GM19452 (cell line): Measurements from ENCODE around the gene SPRYD3.

Experiments used
- ATAC-seq: cut with Tn5 transposase; IDR thresholded peaks from one replicate; pipeline ENCODE4 v1.9.1; 2021; ENCODE audit not compliant: unreplicated experiment

SPRYD3 gene

DNA sequence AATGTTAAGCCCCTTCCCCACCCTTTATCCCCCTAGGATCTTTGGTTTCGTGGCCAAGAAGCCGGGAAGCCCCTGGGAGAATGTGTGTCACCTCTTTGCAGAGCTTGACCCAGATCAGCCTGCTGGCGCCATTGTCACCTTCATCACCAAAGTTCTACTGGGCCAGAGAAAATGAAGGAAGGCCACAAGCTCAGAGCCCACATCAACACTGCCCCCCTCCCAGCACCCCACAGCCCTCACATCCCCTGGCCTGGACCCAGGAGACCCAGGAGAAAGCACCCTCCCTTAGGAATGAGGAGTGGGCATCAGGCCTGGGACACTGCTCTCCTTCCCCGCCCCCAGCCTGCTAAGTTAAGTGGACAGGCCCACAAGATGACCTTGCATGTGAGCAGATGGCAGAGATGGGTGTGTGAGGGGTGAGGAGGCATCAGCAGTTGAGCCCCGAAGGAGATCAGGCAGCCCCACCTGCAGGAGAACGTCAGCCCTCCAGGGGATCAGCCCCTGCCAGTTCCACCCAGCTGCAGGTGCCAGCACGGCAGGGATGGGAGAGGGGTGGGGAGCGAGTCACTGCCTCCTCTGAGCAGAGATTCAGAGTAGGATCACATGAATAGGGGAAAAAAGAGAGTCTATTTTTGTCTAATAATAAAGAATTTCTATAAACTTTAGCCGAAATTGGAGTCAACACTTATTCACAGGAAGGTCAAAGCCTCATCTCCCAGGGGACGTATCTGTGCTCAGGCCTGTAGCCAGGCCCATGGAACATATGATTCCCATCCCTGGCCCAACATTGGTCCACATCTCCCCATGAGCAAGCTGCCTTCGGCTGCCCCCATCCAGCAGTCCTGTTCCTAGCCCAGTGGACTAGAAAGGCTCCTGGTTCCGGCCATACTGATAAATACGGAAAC, 15.2 kb downstream of the SPRYD3 start:
- ATAC-seq, result no peak

GRCh38 chr12:53062977-53063707, 16.0 kb downstream of the SPRYD3 start:
- no peak for ATAC-seq

DNA sequence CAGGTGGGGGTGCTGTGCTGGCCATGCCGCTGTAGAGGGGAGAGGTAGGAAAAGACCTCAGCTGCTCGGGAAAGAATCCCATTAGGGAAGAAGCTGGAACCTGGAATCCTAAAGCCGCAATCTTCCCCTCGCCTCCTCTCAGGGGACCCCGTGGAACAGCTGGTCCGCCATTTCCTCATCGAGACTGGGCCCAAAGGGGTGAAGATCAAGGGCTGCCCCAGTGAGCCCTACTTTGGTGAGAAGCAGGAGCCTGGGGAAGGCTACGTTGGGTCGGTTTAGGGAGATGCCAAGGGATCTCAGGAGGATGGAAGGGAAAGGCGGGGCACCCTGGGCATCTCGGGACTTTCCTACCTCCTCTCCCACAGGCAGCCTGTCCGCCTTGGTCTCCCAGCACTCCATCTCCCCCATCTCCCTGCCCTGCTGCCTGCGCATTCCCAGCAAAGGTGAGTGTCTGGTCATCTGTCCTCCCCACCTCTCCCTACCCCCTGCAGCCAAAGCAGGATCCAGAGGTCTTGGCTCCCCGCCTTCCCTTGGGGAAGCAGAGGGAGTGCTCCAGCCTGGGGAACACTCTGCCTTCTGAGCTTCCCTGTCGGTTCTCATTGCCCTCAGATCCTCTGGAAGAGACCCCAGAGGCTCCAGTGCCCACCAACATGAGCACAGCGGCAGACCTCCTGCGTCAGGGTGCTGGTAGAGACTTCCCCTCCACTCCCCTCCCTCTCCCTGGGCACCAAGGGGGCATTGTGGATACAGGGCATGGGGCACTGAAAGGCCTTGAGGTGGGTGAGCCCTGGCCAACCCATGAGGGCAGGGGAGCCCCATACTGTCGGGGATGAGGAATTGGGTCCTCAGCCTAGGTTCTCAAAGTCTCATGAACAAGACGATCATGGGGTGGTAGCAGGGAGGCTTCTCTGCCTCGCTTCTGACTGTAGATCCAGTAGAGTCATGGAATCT, 16.9 kb downstream of the SPRYD3 start:
- no peak for ATAC-seq

DNA sequence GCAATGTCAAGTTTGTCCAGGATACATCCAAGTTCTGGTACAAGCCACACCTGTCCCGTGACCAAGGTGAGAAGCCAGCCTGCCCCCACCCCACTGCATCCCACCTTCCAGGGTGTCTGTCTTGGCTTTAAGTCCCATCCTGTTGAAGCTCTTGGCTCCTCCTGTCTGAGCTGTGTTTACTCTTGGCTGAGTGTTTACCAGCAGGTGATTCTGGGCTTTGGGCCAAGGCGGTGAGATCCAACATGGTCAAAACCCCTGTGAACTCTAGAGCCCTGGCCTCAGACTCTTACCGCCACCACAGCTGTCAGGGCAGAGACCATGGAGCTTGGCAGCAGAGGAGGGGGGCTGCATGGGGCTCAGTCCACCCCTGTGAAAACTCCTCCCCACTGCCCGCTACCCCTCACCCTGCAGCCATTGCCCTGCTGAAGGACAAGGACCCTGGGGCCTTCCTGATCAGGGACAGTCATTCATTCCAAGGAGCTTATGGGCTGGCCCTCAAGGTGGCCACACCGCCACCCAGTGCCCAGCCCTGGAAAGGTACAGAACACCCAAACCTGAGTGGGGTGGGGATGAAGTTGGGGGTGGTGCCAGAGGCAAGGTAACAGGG, 17.7 kb downstream of the SPRYD3 start:
- no peak for ATAC-seq

DNA sequence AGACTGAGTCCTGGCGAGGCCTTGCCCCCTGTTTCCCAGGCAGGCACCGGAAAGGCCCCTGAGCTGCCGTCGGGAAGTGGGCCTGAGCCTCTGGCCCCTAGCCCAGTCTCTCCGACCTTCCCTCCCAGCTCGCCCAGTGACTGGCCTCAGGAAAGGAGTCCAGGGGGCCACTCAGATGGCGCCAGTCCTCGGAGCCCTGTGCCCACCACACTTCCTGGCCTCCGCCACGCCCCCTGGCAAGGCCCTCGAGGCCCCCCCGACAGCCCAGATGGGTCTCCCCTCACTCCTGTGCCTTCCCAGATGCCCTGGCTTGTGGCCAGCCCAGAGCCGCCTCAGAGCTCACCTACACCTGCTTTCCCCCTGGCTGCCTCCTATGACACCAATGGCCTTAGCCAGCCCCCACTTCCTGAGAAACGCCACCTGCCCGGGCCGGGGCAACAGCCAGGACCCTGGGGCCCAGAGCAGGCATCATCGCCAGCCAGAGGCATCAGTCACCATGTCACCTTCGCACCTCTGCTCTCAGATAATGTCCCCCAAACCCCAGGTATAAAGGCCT, 18.4 kb downstream of the SPRYD3 start:
- ATAC-seq, result no peak

GRCh38 chr12:53060064-53060720, 19.0 kb downstream of the SPRYD3 start:
- ATAC-seq, result no peak

DNA sequence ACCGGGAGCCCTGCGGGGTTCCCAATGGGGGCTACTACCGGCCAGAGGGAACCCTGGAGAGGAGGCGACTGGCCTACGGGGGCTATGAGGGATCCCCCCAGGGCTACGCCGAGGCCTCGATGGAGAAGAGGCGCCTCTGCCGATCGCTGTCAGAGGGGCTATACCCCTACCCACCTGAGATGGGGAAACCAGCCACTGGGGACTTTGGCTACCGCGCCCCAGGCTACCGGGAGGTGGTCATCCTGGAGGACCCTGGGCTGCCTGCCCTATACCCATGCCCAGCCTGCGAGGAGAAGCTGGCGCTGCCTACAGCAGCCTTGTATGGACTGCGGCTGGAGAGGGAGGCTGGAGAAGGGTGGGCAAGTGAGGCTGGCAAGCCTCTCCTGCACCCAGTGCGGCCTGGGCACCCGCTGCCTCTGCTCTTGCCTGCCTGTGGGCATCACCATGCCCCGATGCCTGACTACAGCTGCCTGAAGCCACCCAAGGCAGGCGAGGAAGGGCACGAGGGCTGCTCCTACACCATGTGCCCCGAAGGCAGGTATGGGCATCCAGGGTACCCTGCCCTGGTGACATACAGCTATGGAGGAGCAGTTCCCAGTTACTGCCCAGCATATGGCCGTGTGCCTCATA, 19.6 kb downstream of the SPRYD3 start:
- ATAC-seq, result no peak

- ATAC-seq, result no peak
Observed at GRCh38 chr12:53058674-53059433, 20.3 kb downstream of the SPRYD3 start.

GRCh38 chr12:53057816-53058500, 21.2 kb downstream of the SPRYD3 start:
- ATAC-seq, result no peak

DNA sequence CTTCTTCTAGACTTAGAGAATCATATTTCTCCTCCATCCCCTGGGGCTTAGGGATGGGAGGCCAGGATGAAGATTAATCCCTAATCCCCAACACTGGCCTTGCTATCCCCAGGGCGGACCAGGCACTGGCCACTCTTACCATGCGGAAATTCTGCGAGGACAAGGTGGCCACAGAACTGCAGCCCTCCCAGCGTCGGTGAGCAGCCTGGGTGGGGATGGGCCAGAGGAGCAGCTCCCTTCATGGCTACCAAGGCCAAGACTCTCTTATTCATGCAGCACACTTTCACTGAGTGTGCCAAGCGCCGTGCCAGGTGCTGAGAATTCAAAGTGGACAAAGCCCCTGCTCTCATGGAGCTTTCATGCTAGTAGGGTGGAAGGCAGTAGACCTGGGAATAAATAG, 22.3 kb downstream of the SPRYD3 start:
- no peak for ATAC-seq

GRCh38 chr12:53056296-53056695, 22.9 kb downstream of the SPRYD3 start:
- ATAC-seq, result no peak

- ATAC-seq, result no peak
Observed at GRCh38 chr12:53055471-53056266, 23.5 kb downstream of the SPRYD3 start.

- peak; percentile 77 for ATAC-seq
Observed at GRCh38 chr12:53054112-53054878, 24.9 kb downstream of the SPRYD3 start.

DNA sequence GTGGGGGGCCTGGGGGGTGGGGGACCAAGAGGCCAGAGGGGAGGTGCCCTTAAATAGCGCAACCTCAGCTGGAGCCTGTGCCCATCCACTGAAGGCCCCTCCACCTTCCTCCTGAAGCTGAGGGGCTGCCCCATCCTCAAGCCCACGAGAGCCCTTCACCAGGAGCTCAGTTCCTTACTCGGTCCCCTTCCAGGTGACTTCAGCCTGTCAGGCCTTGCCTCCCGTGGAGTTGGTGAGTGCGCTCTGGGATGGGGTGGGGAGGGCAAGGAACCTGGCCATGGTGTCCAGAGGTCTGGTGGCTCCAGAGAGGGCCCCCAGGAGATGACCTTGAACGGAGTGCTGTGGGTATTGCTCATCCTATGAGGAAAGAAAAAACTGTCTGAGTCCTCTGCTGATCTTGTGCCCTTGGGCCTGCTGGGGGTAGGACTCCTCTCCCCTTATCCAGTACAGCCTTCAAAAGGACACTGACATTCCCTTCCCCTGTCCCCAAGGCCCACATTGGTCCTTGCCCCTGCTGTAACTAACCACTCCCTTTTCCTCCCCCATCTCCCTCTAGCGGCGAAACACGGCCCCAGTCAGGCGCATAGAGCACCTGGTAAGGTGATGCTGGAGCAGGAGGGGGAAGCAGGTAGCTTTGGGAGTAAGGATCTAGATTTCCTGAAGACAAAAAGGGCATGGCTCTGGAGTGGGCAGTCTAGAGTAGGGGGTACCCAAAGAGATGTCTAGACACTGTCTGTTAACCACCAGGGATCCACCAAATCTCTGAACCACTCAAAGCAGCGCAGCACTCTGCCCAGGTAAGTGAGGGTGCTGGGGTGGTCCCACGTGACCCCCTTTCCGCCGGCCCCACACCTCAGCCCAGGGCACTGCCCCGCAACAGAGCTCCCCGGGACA, 25.7 kb downstream of the SPRYD3 start:
- no peak for ATAC-seq

GRCh38 chr12:53052419-53053217, 26.6 kb downstream of the SPRYD3 start:
- ATAC-seq, result no peak
